ENCODE measurements around the gene KLHL3.

KLHL3 gene

DNA sequence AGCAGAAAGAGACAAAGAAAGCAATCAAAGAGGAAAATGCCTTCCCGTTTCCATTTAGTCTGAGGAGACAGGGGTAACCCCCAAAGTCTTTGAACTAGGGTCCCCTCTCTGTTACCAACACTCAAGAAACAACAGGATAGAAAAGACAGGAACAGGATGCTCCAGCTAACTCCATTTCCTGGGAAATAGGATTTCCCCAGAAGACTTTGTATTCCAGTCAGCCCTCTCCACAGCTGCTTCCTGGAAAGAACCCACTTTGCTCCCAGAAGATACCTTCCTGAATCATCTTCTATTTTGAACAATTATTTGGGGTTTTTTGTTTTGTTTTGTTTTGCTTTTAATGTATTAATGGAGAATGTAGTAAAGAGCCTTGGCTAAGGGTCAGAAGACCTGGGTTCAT is 56.0 kb downstream of the KLHL3 start:
- Histone ChIP-seq H3K36me3 (ENCODE audit: control insufficient read depth, low read depth, low read length) (peaks cover 6% of the 10 kb centered on the region), H3K4me3 (ENCODE audit: low read length) (no peak overlapping the region), H3K27me3 (ENCODE audit: control insufficient read depth, insufficient read depth, low read length) (no peaks in the 10 kb centered on the region), H3K9ac (ENCODE audit: low read length) (no peak overlapping the region), H3K9me3 (ENCODE audit: control insufficient read depth, low read depth, low read length) (no peaks in the 10 kb centered on the region), H3K4me1 (ENCODE audit: control insufficient read depth, low read depth, low read length) (no peaks in the 10 kb centered on the region), H3K27ac (ENCODE audit: low read length) (no peak overlapping the region)

DNA sequence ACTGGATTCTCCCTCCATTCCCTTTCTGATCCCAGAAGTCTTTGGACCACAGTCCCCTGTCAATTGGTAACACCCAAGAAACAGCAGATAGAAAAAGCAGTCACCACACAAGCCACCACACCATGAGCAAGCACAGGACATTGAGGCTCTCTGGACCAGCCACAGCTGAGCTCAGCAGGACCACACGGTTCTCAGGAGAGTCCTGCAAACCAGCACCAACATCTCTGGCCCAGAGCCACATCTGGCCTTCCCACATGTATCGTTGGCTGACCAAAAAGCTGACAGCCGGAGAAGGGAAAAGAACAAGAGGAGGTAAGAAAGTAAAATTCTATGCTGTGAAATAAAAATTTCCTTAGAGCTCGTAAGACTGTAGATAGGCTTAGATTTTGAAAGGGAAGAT is 56.7 kb downstream of the KLHL3 start:
- Histone ChIP-seq H3K9ac (ENCODE audit: low read length) (no peak overlapping the region), H3K36me3 (ENCODE audit: control insufficient read depth, low read depth, low read length) (peaks cover 6% of the 10 kb centered on the region), H3K4me3 (ENCODE audit: low read length) (no peak overlapping the region), H3K27me3 (ENCODE audit: control insufficient read depth, insufficient read depth, low read length) (no peaks in the 10 kb centered on the region), H3K4me1 (ENCODE audit: control insufficient read depth, low read depth, low read length) (no peaks in the 10 kb centered on the region), H3K27ac (ENCODE audit: low read length) (no peak overlapping the region), H3K9me3 (ENCODE audit: control insufficient read depth, low read depth, low read length) (no peaks in the 10 kb centered on the region)

DNA sequence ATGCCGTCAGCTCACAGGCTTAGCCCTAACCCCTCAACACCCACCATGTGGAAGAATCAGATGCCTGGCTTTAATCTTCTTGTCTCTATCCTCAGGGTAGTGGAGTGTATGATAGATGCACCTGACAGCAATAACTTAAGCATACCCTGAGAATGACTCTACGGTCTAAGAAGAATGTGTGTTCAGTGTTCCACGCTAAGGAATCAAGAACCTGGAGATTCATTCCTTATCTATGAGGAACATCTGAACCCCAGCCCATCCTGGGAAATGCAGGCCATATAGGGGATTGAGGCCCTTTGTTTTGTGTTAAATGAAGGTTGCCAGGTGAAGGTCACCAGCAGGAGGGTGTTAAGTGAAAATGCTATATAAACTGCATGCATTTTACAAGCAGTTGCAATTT is 63.0 kb downstream of the KLHL3 start:
- no peak overlapping the region for H3K9ac ChIP-seq (ENCODE audit: low read length)
- no peak overlapping the region for H3K4me3 ChIP-seq (ENCODE audit: low read length)
- no peak overlapping the region for H3K27ac ChIP-seq (ENCODE audit: low read length)
- H3K9me3 ChIP-seq (ENCODE audit: control insufficient read depth, low read depth, low read length), result no peaks in the 10 kb centered on the region
- H3K27me3 ChIP-seq (ENCODE audit: control insufficient read depth, insufficient read depth, low read length), result no peaks in the 10 kb centered on the region
- H3K36me3 ChIP-seq (ENCODE audit: control insufficient read depth, low read depth, low read length), result peaks cover 6% of the 10 kb centered on the region
- no peaks in the 10 kb centered on the region for H3K4me1 ChIP-seq (ENCODE audit: control insufficient read depth, low read depth, low read length)

DNA sequence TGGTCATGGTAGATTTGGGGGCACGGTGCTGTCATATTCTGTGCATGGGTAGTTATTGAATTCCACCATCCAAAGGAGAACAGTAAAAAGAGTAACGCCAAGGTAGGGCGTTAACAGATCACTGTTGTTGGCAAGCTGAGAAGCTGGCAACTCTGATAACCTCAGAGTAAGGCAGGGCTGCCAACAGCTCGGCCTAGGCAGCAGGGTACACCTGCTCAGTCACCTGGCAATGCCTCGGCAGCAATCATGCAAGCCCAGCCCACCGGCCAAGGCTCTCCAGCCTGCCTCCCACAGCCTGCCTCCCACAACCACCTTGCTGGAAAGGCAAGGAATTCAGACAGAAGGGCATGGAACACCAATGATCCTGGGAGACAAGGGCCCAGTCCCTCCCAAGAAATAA is 63.9 kb downstream of the KLHL3 start:
- Histone ChIP-seq H3K9ac (ENCODE audit: low read length) (no peak overlapping the region), H3K36me3 (ENCODE audit: control insufficient read depth, low read depth, low read length) (peaks cover 6% of the 10 kb centered on the region), H3K9me3 (ENCODE audit: control insufficient read depth, low read depth, low read length) (no peaks in the 10 kb centered on the region), H3K4me1 (ENCODE audit: control insufficient read depth, low read depth, low read length) (no peaks in the 10 kb centered on the region), H3K4me3 (ENCODE audit: low read length) (no peak overlapping the region), H3K27me3 (ENCODE audit: control insufficient read depth, insufficient read depth, low read length) (no peaks in the 10 kb centered on the region), H3K27ac (ENCODE audit: low read length) (no peak overlapping the region)

DNA sequence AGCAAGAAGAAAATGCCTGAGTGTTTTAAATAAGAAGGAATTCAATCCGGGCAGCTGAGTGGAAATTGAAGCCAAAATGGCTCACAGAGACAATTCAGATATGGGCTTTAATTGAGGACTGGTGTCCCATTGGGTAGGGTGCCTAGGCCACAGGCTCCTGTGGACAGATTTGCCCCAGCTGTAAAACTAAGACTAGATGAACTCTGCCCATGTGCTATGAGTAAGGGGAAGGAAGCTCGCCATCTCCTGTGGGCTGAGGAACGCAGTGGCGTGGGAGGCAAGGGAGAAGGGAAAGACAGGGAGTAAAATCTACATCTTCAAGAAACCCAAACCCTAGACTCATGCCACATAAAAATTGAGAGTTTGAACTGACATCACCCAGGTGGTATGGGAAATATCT is 66.1 kb downstream of the KLHL3 start:
- Histone ChIP-seq H3K36me3 (ENCODE audit: control insufficient read depth, low read depth, low read length) (no peaks in the 10 kb centered on the region), H3K27me3 (ENCODE audit: control insufficient read depth, insufficient read depth, low read length) (no peaks in the 10 kb centered on the region), H3K27ac (ENCODE audit: low read length) (no peak overlapping the region), H3K9me3 (ENCODE audit: control insufficient read depth, low read depth, low read length) (no peaks in the 10 kb centered on the region), H3K4me1 (ENCODE audit: control insufficient read depth, low read depth, low read length) (no peaks in the 10 kb centered on the region), H3K4me3 (ENCODE audit: low read length) (no peak overlapping the region), H3K9ac (ENCODE audit: low read length) (no peak overlapping the region)

DNA sequence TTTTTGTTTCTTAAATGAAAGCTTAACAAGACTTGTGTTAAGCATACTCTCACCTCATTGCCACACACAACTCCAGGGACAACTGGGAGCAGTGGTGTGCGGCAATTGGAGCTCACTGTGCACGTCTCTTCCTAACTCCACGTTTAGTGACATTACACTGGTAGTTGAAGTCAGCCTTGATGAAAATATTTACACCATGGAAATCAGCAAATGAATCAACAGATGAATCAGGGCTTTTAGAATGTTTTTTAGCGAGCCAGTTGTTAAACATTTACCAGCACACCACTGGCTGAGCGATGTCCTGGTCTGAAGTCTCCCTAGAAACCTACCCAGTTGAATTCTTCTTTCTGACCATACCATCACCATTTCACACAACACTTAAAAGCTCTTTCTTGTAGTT is 67.3 kb downstream of the KLHL3 start:
- H3K9me3 ChIP-seq (ENCODE audit: control insufficient read depth, low read depth, low read length), result no peaks in the 10 kb centered on the region
- no peaks in the 10 kb centered on the region for H3K4me1 ChIP-seq (ENCODE audit: control insufficient read depth, low read depth, low read length)
- no peak overlapping the region for H3K27ac ChIP-seq (ENCODE audit: low read length)
- H3K27me3 ChIP-seq (ENCODE audit: control insufficient read depth, insufficient read depth, low read length), result no peaks in the 10 kb centered on the region
- no peaks in the 10 kb centered on the region for H3K36me3 ChIP-seq (ENCODE audit: control insufficient read depth, low read depth, low read length)
- H3K4me3 ChIP-seq (ENCODE audit: low read length), result no peak overlapping the region
- H3K9ac ChIP-seq (ENCODE audit: low read length), result no peak overlapping the region

DNA sequence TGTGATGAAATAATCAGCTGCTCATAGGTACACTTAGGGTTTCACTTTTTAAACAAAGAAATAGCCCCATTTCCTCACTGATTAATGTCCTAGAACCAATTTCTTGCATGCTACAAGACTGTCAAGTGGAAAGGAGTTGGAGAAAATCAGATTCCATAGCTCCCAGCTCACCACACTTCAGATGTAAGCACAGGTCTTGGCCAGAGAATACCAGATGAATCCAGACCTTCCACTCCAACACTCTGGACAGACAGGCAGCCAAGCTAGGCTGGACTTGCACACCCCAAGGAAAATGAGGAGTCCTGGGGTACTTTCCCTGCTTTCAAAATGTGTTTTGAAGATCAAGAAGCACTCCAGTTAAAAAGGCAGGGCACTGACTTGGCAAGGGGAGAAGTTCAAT is 68.5 kb downstream of the KLHL3 start:
- Histone ChIP-seq H3K9me3 (ENCODE audit: control insufficient read depth, low read depth, low read length) (no peaks in the 10 kb centered on the region), H3K9ac (ENCODE audit: low read length) (no peak overlapping the region), H3K27me3 (ENCODE audit: control insufficient read depth, insufficient read depth, low read length) (no peaks in the 10 kb centered on the region), H3K27ac (ENCODE audit: low read length) (no peak overlapping the region), H3K4me3 (ENCODE audit: low read length) (no peak overlapping the region), H3K36me3 (ENCODE audit: control insufficient read depth, low read depth, low read length) (no peaks in the 10 kb centered on the region), H3K4me1 (ENCODE audit: control insufficient read depth, low read depth, low read length) (no peaks in the 10 kb centered on the region)

DNA sequence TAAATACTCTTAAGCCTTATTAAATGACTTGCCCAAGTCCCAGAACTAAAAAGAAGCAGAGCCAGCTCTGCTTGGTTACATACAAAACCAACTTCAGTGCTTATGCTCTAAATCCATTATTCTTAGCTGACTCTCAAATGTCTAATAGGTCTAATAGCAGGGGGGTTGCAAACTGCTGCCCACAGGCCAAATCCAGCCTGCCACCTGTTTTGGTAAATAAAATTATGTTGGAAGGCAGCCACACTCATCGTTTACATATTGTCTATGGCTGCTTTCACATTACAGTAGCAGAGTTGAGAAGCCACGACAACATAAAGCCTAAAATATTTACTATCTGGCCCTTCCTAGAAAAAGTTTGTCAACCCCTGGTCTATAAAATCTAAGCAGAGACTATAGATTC is 69.0 kb downstream of the KLHL3 start:
- Histone ChIP-seq H3K9ac (ENCODE audit: low read length) (no peak overlapping the region), H3K4me3 (ENCODE audit: low read length) (no peak overlapping the region), H3K27me3 (ENCODE audit: control insufficient read depth, insufficient read depth, low read length) (no peaks in the 10 kb centered on the region), H3K9me3 (ENCODE audit: control insufficient read depth, low read depth, low read length) (no peaks in the 10 kb centered on the region), H3K27ac (ENCODE audit: low read length) (no peak overlapping the region), H3K4me1 (ENCODE audit: control insufficient read depth, low read depth, low read length) (no peaks in the 10 kb centered on the region), H3K36me3 (ENCODE audit: control insufficient read depth, low read depth, low read length) (no peaks in the 10 kb centered on the region)

DNA sequence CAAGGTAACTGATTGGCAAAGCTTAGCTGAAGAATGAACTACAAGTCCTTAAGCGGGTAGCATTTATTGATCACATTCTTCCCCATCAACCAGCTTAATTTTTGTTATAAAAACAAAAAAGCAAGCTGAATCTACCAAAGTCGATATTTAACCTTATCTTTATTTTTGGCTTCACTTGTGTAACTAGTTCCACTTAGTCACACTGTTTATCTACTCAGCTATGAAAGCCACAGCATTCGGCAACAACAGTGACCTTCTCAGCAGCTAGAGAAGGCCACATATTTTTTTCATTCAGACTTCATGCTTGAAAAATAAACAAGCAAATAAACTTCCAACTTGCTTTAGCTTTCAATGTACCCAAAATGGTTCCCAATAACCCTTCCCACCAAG is 69.4 kb downstream of the KLHL3 start:
- no peak overlapping the region for H3K4me3 ChIP-seq (ENCODE audit: low read length)
- no peaks in the 10 kb centered on the region for H3K36me3 ChIP-seq (ENCODE audit: control insufficient read depth, low read depth, low read length)
- H3K27ac ChIP-seq (ENCODE audit: low read length), result no peak overlapping the region
- no peaks in the 10 kb centered on the region for H3K27me3 ChIP-seq (ENCODE audit: control insufficient read depth, insufficient read depth, low read length)
- H3K9me3 ChIP-seq (ENCODE audit: control insufficient read depth, low read depth, low read length), result no peaks in the 10 kb centered on the region
- H3K9ac ChIP-seq (ENCODE audit: low read length), result no peak overlapping the region
- H3K4me1 ChIP-seq (ENCODE audit: control insufficient read depth, low read depth, low read length), result no peaks in the 10 kb centered on the region

DNA sequence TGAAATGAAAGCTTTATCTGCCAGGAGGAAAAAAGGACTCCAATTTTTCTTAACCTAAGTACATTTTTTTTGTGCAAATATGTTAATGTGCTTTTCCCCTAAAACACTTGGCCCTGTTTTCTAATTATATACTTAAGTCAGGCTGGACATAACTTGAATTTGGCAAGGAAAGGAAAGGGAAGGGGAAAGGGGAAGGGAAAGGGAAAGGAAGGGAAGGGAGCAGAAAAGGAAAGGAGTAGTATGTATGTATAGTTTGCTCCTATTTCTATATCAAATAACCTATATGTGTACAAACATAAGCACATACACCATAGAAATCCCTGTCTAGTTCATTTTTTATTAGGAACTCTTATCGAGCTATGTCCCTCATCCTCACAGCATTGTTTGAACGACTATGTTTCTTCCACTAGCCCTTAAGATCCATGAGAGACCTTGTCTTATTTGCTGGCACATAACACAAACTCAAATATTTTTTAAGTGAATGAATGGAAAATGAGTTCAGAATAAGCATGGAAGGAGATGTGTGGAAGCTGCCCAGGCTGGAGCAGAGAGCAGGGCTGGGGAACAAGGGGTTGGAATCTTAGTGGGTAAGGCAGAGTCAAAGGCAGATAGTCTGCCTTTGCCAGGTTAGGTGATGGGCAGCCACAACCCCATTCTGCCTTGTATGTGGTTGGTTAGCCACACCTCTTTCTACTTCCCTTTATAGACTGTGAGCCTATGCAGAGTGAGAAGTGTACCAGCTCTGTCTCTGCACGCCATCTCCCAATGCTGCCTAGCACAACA is 70.0 kb downstream of the KLHL3 start:
- Histone ChIP-seq H3K27me3 (ENCODE audit: control insufficient read depth, insufficient read depth, low read length) (no peaks in the 10 kb centered on the region), H3K4me3 (ENCODE audit: low read length) (no peak overlapping the region), H3K36me3 (ENCODE audit: control insufficient read depth, low read depth, low read length) (no peaks in the 10 kb centered on the region), H3K4me1 (ENCODE audit: control insufficient read depth, low read depth, low read length) (no peaks in the 10 kb centered on the region), H3K9me3 (ENCODE audit: control insufficient read depth, low read depth, low read length) (no peaks in the 10 kb centered on the region), H3K27ac (ENCODE audit: low read length) (no peak overlapping the region), H3K9ac (ENCODE audit: low read length) (no peak overlapping the region)

DNA sequence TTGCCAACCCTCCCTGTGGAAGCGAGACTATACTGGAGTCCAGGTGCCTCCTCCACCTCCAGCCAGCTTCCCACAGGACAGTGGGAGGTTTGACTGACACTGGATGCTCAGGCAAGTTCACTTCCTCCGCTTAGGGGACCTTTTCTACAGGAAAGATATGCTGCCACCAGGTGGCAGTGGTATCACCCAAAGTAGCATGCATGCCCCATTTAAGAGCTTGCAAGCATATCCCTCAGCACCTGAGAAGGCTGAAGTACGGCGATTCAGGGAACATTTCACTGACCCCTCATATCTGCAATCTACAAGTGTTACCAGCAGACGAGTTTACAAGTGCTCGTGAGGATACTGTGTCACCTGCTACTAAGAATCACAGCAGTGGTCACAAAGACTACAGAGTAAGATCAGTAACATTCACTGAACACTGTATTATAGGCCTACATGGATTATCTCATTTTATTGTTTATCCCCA is 75.5 kb downstream of the KLHL3 start:
- no peaks in the 10 kb centered on the region for H3K36me3 ChIP-seq (ENCODE audit: control insufficient read depth, low read depth, low read length)
- no peaks in the 10 kb centered on the region for H3K4me1 ChIP-seq (ENCODE audit: control insufficient read depth, low read depth, low read length)
- no peaks in the 10 kb centered on the region for H3K27me3 ChIP-seq (ENCODE audit: control insufficient read depth, insufficient read depth, low read length)
- H3K9me3 ChIP-seq (ENCODE audit: control insufficient read depth, low read depth, low read length), result no peaks in the 10 kb centered on the region
- H3K27ac ChIP-seq (ENCODE audit: low read length), result no peak overlapping the region
- no peak overlapping the region for H3K4me3 ChIP-seq (ENCODE audit: low read length)
- H3K9ac ChIP-seq (ENCODE audit: low read length), result no peak overlapping the region

DNA sequence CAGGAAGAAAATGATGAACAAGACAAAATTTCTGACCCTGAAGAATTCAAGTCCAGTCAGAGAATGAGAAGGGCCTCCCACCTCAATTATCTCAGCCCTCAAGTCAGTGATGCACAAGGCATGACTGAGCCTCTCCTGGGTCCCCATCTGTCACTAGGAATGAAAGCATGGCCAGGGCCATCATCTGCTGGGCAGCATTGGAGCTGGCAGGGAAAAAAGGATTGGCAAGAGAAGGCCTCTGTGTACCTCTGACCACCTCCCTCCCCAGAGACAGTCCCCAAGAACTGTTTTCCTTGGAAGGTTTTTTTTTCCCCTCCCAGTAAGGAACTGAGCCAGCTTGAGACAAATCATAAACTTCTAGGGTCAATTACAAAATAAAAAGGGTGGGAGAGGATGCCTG is 76.7 kb downstream of the KLHL3 start:
- Histone ChIP-seq H3K9me3 (ENCODE audit: control insufficient read depth, low read depth, low read length) (no peaks in the 10 kb centered on the region), H3K36me3 (ENCODE audit: control insufficient read depth, low read depth, low read length) (no peaks in the 10 kb centered on the region), H3K4me3 (ENCODE audit: low read length) (no peak overlapping the region), H3K4me1 (ENCODE audit: control insufficient read depth, low read depth, low read length) (no peaks in the 10 kb centered on the region), H3K27ac (ENCODE audit: low read length) (no peak overlapping the region), H3K27me3 (ENCODE audit: control insufficient read depth, insufficient read depth, low read length) (no peaks in the 10 kb centered on the region), H3K9ac (ENCODE audit: low read length) (no peak overlapping the region)

Data from iPS-18a (cell line).